ENCODE results near the gene LONP2. TPM values are rescaled to one million over a fixed set of nuclear protein-coding genes. Genes with fewer than 3 reads are reported as not detected.

Gene LONP2
- total and polyA plus RNA-seq, 2 experiments from 2014 or later, result 12.4 to 25.2 TPM

- Mint-ChIP-seq H3K27me3 (ENCODE audit: insufficient read depth, low read depth, poor library complexity) (peaks cover 3% of the 10 kb centered on the region), H3K9me3 (peaks cover 3% of the 10 kb centered on the region; the same call in 1 of the 3 replicates), H3K4me1 (0 out of 3 replicates have a peak, but pooled peaks cover 3% of the 10 kb centered on the region), H3K4me3 (no peak overlapping the region), H3K36me3 (ENCODE audit: low read depth) (peaks cover 35% of the 10 kb centered on the region), H3K27ac (no peak overlapping the region)
- DNase-seq (ENCODE audit: low spot score) (no peak), ATAC-seq (no peak)
- Histone ChIP-seq H3K9me2 (ENCODE audit: insufficient read depth) (no peaks in the 10 kb centered on the region), H2AFZ (no peak overlapping the region), H3K36me3 (ENCODE audit: insufficient read depth) (peaks cover 26% of the 10 kb centered on the region; the same call in 1 of the 2 replicates), H3K27me3 (ENCODE audit: insufficient read depth) (no peaks in the 10 kb centered on the region), H3K27ac (ENCODE audit: low read depth) (no peak overlapping the region), H3K4me1 (ENCODE audit: insufficient read depth) (no peaks in the 10 kb centered on the region), H3K4me3 (no peak overlapping the region), H3K79me2 (replicated peaks; ENCODE audit: insufficient read depth) (no peaks in the 10 kb centered on the region), H4K20me1 (replicated peaks; ENCODE audit: insufficient read depth) (no peaks in the 10 kb centered on the region; the same call in 1 of the 2 replicates), H3K4me2 (no peak overlapping the region), H3F3A (replicated peaks; ENCODE audit: low read depth) (no peaks in the 10 kb centered on the region)
- no peak for TF ChIP-seq STAT1 (IDR thresholded peaks at IDR 0.05; ENCODE audit: unreplicated experiment)
- no peak for TF ChIP-seq EZH2 (IDR thresholded peaks at IDR 0.05; ENCODE audit: low read depth, unreplicated experiment)
- TF ChIP-seq CREB1 (CRISPR knock-in tag; IDR thresholded peaks at IDR 0.05; ENCODE audit: low read depth), result no peak
- no peak for TF ChIP-seq JUNB (IDR thresholded peaks at IDR 0.05; ENCODE audit: unreplicated experiment)
- TF ChIP-seq ZNF462 (CRISPR knock-in tag; IDR thresholded peaks at IDR 0.05), result no peak
- no peak for TF ChIP-seq ZNF331 (CRISPR knock-in tag; IDR thresholded peaks at IDR 0.05; ENCODE audit: low read depth)
- no peak for TF ChIP-seq NANOG (IDR thresholded peaks at IDR 0.05; ENCODE audit: borderline replicate concordance)
Measured at GRCh38 chr16:48261569-48261968, 17.5 kb downstream of the LONP2 start.

All from GM23338 (cell line).